Measurements from ENCODE around the gene TFPT. TPM values are rescaled to one million over a fixed set of nuclear protein-coding genes. Genes with fewer than 3 reads are reported as not detected.

The TFPT gene
- total and polyA plus RNA-seq, 2 of the 13 experiments (the other 11 are each of a cell fraction or from before 2014, with no cell fraction given): 8.4 to 10.7 TPM

DNA sequence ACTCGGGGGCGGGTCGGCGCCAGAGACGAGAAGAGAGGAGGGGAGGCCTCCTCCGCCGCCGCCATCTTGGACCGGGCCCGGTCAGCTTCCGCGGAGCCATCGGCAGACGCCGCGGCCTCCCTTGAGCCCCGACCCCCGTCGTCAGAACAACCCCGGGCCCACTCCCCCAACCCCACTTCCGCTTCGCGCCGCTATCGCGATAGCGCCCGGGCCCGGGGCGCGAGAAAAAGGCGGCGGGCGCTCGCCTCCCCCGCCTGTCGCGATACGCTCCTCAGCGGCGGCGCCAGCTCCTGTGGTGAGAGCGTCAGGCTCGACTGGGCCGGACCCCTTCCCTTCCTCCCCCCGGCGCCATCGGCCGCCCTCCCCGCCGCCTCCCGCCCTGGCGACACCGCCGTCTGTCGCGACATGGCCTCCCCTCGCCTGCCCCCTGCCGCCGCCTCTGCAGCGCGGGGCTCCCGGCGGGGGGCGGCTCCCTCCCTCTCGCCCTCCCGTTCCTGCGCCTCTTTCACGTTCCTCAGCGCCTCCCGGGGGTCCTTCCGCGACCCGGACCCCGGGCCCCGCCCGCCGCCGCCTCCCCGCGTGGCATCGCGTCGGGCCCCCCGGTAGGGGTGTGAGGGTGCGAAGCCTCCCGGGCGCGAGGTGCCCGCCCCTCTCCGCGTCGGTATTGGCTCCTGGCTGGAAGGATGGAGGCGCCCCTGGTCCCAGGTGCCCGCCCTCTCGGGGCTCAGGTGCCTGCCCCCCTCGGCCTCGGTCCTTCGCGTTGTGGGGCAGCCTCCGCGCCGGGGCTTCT, 22.4 kb upstream of the TFPT start, which contains the start of gene CNOT3 (continued):
- TF ChIP-seq, protein P1, sequence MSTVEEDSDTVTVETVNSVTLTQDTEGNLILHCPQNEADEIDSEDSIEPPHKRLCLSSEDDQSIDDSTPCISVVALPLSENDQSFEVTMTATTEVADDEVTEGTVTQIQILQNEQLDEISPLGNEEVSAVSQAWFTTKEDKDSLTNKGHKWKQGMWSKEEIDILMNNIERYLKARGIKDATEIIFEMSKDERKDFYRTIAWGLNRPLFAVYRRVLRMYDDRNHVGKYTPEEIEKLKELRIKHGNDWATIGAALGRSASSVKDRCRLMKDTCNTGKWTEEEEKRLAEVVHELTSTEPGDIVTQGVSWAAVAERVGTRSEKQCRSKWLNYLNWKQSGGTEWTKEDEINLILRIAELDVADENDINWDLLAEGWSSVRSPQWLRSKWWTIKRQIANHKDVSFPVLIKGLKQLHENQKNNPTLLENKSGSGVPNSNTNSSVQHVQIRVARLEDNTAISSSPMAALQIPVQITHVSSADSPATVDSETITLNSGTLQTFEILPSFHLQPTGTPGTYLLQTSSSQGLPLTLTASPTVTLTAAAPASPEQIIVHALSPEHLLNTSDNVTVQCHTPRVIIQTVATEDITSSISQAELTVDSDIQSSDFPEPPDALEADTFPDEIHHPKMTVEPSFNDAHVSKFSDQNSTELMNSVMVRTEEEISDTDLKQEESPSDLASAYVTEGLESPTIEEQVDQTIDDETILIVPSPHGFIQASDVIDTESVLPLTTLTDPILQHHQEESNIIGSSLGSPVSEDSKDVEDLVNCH (CRISPR knock-in tag; IDR thresholded peaks at IDR 0.05): no peak
- TF ChIP-seq ZNF33B (CRISPR knock-in tag; IDR thresholded peaks at IDR 0.05) (no peak), ZNF740 (CRISPR knock-in tag; IDR thresholded peaks at IDR 0.05) (0 out of 2 replicates have a peak, but pooled peaks have one; percentile 25), ZNF343 (CRISPR knock-in tag; IDR thresholded peaks at IDR 0.05) (no peak; the same call in 1 of the 2 replicates), MXD1 (CRISPR knock-in tag; IDR thresholded peaks at IDR 0.05) (peak; percentile 58), ADNP (CRISPR knock-in tag; IDR thresholded peaks at IDR 0.05) (no peak), ZNF75D (CRISPR knock-in tag; IDR thresholded peaks at IDR 0.05; ENCODE audit: borderline replicate concordance) (no peak), CC2D1A (CRISPR knock-in tag; IDR thresholded peaks at IDR 0.05) (no peak), ZNF264 (CRISPR knock-in tag; IDR thresholded peaks at IDR 0.05) (no peak), RXRB (CRISPR knock-in tag; IDR thresholded peaks at IDR 0.05; ENCODE audit: borderline replicate concordance) (no peak), PLSCR1 (CRISPR knock-in tag; IDR thresholded peaks at IDR 0.05; ENCODE audit: borderline replicate concordance) (no peak), ZSCAN22 (CRISPR knock-in tag; IDR thresholded peaks at IDR 0.05) (no peak), ZNF574 (CRISPR knock-in tag; IDR thresholded peaks at IDR 0.05) (peak; percentile 22; the same call in 1 of the 2 replicates)
- TF ChIP-seq, protein P2, sequence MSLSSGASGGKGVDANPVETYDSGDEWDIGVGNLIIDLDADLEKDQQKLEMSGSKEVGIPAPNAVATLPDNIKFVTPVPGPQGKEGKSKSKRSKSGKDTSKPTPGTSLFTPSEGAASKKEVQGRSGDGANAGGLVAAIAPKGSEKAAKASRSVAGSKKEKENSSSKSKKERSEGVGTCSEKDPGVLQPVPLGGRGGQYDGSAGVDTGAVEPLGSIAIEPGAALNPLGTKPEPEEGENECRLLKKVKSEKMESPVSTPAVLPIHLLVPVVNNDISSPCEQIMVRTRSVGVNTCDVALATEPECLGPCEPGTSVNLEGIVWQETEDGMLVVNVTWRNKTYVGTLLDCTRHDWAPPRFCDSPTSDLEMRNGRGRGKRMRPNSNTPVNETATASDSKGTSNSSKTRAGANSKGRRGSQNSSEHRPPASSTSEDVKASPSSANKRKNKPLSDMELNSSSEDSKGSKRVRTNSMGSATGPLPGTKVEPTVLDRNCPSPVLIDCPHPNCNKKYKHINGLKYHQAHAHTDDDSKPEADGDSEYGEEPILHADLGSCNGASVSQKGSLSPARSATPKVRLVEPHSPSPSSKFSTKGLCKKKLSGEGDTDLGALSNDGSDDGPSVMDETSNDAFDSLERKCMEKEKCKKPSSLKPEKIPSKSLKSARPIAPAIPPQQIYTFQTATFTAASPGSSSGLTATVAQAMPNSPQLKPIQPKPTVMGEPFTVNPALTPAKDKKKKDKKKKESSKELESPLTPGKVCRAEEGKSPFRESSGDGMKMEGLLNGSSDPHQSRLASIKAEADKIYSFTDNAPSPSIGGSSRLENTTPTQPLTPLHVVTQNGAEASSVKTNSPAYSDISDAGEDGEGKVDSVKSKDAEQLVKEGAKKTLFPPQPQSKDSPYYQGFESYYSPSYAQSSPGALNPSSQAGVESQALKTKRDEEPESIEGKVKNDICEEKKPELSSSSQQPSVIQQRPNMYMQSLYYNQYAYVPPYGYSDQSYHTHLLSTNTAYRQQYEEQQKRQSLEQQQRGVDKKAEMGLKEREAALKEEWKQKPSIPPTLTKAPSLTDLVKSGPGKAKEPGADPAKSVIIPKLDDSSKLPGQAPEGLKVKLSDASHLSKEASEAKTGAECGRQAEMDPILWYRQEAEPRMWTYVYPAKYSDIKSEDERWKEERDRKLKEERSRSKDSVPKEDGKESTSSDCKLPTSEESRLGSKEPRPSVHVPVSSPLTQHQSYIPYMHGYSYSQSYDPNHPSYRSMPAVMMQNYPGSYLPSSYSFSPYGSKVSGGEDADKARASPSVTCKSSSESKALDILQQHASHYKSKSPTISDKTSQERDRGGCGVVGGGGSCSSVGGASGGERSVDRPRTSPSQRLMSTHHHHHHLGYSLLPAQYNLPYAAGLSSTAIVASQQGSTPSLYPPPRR (CRISPR knock-in tag; IDR thresholded peaks at IDR 0.05; ENCODE audit: borderline replicate concordance): no peak
- TF ChIP-seq, protein P3, sequence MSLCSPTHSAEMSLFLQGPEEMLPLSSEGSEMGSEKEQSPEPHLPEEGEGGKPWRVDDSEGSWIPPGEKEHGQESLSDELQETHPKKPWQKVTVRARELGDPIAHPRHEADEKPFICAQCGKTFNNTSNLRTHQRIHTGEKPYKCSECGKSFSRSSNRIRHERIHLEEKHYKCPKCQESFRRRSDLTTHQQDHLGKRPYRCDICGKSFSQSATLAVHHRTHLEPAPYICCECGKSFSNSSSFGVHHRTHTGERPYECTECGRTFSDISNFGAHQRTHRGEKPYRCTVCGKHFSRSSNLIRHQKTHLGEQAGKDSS (CRISPR knock-in tag; IDR thresholded peaks at IDR 0.05; ENCODE audit: borderline replicate concordance, low read depth): no peak
